Measurements from ENCODE around the gene TDRD1.

TDRD1 gene

DNA sequence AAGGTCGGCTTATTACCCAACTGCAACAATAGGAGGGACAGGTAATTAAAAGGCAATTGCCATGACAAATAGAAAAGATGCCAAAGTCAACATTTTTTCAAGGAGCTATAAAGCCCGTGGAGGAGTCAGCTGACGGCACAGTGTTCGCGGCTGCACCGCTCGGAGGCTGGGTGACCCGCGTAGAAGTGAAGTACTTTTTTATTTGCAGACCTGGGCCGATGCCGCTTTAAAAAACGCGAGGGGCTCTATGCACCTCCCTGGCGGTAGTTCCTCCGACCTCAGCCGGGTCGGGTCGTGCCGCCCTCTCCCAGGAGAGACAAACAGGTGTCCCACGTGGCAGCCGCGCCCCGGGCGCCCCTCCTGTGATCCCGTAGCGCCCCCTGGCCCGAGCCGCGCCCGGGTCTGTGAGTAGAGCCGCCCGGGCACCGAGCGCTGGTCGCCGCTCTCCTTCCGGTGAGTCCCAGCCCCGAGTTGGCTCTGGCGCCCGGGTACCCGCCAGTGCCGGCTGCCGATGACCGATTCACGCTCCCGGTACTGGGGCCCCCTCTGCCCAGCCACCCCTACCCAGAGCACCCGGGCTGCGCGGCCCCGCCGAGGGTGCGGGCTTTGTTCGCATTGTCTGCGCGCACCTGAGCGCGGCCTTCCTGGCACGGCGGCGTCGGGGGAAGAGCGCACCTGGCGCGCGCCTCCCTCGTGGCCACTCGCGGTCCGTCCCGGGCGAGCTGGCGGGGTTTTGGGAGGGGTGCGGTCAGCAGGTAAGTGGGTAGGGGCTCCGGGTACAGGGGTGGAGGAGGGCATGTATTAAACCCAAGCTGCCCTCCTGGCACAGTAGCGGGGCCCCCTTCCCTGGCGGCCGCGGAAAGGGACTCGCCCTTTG, 60.2 kb downstream of the TDRD1 start, which contains the start of gene VWA2:
TSS of gene VWA2 (plus strand) at position 138 of the 877 bp plus-strand sequence. CDS start 9,460 bp downstream, outside the sequence.
- TF ChIP-seq CTCF (IDR thresholded peaks at IDR 0.05; ENCODE audit: insufficient read depth, low read depth, low read length, missing control alignments) = peak; percentile 10
- DNase-seq (ENCODE audit: low read depth) = peak; percentile 42
- H3K4me3 ChIP-seq (ENCODE audit: low read depth, low read length) = peak within 1 kb of the TSS; percentile 19; the same call in 1 of the 2 replicates

- H3K4me3 ChIP-seq (ENCODE audit: low read depth, low read length) = no peak overlapping the region
- no peak for DNase-seq (ENCODE audit: low read depth)
- TF ChIP-seq CTCF (IDR thresholded peaks at IDR 0.05; ENCODE audit: insufficient read depth, low read depth, low read length, missing control alignments) = no peak
Observed at GRCh38 chr10:114239994-114240345, 60.8 kb downstream of the TDRD1 start.

- no peak for TF ChIP-seq CTCF (IDR thresholded peaks at IDR 0.05; ENCODE audit: insufficient read depth, low read depth, low read length, missing control alignments)
- no peak overlapping the region for H3K4me3 ChIP-seq (ENCODE audit: low read depth, low read length)
- DNase-seq (ENCODE audit: low read depth) = no peak
Observed at GRCh38 chr10:114242235-114242634, 63.1 kb downstream of the TDRD1 start.

DNA sequence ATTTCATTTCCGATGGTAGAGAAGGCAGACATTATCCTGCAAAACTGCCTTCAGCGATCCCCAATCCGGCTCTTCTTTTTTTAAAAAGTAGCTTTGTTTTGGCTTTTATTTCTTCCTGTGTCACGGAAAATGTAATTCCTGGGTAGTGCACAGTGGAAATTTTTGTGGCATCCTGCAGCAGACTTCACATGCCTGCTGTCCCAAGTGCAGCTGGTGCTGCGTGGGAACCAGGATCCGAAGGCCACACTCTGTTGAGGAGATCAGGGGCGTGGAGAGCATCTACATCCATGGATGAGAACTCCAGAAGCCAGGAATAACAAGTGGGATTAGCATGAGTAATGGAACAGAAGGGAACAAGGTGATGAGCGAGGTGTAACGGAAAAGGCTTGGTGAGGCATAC, 64.5 kb downstream of the TDRD1 start:
- H3K4me3 ChIP-seq (ENCODE audit: low read depth, low read length) = no peak overlapping the region
- no peak for TF ChIP-seq CTCF (IDR thresholded peaks at IDR 0.05; ENCODE audit: insufficient read depth, low read depth, low read length, missing control alignments)
- DNase-seq (ENCODE audit: low read depth) = no peak

DNA sequence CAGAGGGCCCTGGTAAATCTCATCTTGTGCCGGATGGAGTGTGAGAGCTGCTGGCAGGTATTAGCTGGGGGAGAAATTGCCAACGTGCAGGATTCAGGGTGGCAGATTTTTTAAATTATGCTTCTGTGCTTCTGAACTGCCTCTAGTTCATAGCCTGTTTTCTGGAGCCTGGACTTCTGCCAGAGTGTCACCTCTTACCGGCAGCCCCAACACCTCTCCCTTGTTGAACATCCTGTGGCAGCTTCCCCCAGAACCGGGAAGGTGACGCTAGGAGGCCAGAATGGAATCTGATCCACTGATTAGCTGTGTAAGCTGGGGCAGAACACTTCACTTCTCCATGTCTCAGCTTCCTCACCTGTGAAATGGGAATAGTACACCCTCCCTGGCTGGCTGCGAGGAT, 65.0 kb downstream of the TDRD1 start:
- no peak for DNase-seq (ENCODE audit: low read depth)
- no peak overlapping the region for H3K4me3 ChIP-seq (ENCODE audit: low read depth, low read length)
- TF ChIP-seq CTCF (IDR thresholded peaks at IDR 0.05; ENCODE audit: insufficient read depth, low read depth, low read length, missing control alignments) = no peak

DNA sequence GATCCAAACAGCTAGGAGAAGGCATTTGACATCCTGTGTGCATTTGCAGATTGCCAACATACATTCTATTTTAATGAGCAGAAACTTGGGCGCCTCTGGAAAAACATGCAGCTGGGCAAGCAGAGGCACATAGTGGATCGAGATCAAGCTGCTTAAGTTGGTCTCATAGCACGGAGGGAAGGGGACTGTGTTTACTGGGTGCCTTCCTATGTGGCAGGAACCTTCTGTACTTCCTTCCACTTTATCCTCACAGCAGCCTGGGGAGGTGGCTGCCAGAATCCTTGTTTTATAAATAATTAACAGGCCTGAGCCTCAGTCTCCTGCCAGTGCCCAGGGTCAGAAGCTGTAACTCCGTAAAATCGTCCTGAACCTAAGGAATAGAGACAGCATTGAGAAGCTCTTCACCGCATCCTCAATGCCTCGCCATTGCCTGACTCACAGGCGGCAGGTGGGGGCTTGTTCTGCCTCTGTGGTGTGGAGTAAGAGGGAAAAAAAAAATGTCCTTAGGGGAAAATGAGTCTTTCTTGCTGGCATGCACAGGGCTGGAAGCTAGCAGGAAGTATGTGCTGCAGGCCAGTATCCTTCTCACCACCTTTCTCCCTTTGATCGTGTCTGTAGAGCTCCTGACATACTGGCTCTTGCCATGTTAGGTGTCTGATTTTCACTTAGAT, 66.1 kb downstream of the TDRD1 start:
- no peak for TF ChIP-seq CTCF (IDR thresholded peaks at IDR 0.05; ENCODE audit: insufficient read depth, low read depth, low read length, missing control alignments)
- no peak for DNase-seq (ENCODE audit: low read depth)
- H3K4me3 ChIP-seq (ENCODE audit: low read depth, low read length) = no peak overlapping the region
